Measurements from ENCODE around the gene KRT38.

DNA sequence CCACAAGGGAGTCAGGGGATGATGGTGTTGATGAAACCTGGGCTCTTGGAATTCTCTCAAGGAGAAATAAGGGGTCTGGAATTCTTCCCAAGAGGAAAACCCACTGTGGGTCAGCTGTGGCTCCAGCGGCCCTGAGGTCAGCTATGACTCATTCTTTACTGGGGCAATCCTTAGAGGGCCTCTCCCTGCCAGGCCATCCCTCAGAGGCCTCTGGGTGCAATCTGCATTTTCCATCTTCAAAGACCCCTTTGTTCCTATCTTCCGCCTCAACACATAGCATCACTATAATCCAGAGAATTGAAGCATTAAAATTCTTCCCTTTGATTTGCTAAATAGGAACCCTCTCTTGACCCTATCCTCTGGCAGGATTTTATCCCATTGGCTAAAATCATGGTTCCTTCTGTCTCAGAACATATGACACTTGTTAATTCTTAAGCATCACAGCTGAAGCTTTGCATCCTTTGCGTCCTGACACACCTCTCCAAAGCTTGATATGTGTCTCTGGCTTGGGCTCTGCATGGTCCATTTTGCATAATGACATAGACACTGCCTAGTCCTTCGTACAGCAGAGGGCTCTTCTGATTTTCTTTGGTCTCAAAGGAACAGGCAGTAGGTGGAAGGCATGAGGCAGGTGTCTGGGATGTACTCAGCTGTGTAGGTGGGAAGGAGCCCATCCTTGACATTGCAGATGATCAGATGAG, 12.0 kb downstream of the KRT38 start:
- TF ChIP-seq, protein P1, sequence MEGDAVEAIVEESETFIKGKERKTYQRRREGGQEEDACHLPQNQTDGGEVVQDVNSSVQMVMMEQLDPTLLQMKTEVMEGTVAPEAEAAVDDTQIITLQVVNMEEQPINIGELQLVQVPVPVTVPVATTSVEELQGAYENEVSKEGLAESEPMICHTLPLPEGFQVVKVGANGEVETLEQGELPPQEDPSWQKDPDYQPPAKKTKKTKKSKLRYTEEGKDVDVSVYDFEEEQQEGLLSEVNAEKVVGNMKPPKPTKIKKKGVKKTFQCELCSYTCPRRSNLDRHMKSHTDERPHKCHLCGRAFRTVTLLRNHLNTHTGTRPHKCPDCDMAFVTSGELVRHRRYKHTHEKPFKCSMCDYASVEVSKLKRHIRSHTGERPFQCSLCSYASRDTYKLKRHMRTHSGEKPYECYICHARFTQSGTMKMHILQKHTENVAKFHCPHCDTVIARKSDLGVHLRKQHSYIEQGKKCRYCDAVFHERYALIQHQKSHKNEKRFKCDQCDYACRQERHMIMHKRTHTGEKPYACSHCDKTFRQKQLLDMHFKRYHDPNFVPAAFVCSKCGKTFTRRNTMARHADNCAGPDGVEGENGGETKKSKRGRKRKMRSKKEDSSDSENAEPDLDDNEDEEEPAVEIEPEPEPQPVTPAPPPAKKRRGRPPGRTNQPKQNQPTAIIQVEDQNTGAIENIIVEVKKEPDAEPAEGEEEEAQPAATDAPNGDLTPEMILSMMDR (conservative IDR thresholded peaks at IDR 0.05; ENCODE audit: low read depth, low read length): no peak
- no peak for TF ChIP-seq EZH2 (IDR thresholded peaks at IDR 0.05; ENCODE audit: low read length, unreplicated experiment)
- TF ChIP-seq EZH2phosphoT487 (IDR thresholded peaks at IDR 0.05; ENCODE audit: borderline replicate concordance, low read length): no peak

Data from PC-3 (cell line).